HFF-Myc (cell line): Measurements from ENCODE around the gene LUC7L.
"Not testable (repeated sequence)": the region's sequence is repeated elsewhere in the genome, so short reads cannot be mapped to it uniquely, and the experiment has no call there.

Experiments
- DNase-seq: peaks from one replicate; pipeline ENCODE4 v3.0.0-alpha.2; 2011; ENCODE audit warnings: low read depth; ENCODE audit errors: extremely low read depth
- H3K4me3 ChIP-seq: replicated peaks from 2 replicates; pipeline ENCODE4 v1.5.1; 2011; ENCODE audit warnings: low read depth, mild to moderate bottlenecking, control low read depth, low read length
- TF ChIP-seq, protein P1 (sequence below): IDR thresholded peaks from 2 replicates; pipeline ENCODE4 v1.5.1; 2012; ENCODE audit warnings: mild to moderate bottlenecking, low read depth, low read length, control low read depth; ENCODE audit errors: missing control alignments

Gene LUC7L

DNA sequence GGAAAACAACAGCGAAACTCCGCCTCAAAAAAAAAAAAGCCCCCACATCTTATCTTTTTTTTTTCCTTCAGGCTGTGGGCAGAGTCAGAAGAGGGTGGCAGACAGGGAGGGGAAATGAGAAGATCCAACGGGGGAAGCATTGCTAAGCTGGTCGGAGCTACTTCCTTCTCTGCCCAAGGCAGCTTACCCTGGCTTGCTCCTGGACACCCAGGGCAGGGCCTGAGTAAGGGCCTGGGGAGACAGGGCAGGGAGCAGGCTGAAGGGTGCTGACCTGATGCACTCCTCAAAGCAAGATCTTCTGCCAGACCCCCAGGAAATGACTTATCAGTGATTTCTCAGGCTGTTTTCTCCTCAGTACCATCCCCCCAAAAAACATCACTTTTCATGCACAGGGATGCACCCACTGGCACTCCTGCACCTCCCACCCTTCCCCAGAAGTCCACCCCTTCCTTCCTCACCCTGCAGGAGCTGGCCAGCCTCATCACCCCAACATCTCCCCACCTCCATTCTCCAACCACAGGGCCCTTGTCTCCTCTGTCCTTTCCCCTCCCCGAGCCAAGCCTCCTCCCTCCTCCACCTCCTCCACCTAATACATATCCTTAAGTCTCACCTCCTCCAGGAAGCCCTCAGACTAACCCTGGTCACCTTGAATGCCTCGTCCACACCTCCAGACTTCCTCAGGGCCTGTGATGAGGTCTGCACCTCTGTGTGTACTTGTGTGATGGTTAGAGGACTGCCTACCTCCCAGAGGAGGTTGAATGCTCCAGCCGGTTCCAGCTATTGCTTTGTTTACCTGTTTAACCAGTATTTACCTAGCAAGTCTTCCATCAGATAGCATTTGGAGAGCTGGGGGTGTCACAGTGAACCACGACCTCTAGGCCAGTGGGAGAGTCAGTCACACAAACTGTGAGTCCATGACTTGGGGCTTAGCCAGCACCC is 54.0 kb downstream of the LUC7L start:
- no peak overlapping the region for H3K4me3 ChIP-seq
- TF ChIP-seq, protein P1, sequence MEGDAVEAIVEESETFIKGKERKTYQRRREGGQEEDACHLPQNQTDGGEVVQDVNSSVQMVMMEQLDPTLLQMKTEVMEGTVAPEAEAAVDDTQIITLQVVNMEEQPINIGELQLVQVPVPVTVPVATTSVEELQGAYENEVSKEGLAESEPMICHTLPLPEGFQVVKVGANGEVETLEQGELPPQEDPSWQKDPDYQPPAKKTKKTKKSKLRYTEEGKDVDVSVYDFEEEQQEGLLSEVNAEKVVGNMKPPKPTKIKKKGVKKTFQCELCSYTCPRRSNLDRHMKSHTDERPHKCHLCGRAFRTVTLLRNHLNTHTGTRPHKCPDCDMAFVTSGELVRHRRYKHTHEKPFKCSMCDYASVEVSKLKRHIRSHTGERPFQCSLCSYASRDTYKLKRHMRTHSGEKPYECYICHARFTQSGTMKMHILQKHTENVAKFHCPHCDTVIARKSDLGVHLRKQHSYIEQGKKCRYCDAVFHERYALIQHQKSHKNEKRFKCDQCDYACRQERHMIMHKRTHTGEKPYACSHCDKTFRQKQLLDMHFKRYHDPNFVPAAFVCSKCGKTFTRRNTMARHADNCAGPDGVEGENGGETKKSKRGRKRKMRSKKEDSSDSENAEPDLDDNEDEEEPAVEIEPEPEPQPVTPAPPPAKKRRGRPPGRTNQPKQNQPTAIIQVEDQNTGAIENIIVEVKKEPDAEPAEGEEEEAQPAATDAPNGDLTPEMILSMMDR, result no peak
- DNase-seq, result no peak

DNA sequence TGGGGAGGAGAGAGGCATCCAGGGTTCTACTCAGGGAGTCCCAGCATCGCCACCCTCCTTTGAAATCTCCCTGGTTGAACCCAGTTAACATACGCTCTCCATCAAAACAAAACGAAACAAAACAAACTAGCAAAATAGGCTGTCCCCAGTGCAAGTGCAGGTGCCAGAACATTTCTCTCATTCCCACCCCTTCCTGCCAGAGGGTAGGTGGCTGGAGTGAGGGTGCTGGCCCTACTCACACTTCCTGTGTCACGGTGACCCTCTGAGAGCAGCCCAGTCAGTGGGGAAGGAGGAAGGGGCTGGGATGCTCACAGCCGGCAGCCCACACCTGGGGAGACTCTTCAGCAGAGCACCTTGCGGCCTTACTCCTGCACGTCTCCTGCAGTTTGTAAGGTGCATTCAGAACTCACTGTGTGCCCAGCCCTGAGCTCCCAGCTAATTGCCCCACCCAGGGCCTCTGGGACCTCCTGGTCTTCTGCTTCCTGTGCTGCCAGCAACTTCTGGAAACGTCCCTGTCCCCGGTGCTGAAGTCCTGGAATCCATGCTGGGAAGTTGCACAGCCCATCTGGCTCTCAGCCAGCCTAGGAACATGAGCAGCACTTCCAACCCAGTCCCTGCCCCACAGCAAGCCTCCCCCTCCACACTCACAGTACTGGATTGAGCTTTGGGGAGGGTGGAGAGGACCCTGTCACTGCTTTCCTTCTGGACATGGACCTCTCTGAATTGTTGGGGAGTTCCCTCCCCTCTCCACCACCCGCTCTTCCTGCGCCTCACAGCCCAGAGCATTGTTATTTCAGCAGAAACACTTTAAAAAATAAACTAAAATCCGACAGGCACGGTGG is 55.1 kb downstream of the LUC7L start:
- not testable (repeated sequence) for DNase-seq, H3K4me3 ChIP-seq

DNA sequence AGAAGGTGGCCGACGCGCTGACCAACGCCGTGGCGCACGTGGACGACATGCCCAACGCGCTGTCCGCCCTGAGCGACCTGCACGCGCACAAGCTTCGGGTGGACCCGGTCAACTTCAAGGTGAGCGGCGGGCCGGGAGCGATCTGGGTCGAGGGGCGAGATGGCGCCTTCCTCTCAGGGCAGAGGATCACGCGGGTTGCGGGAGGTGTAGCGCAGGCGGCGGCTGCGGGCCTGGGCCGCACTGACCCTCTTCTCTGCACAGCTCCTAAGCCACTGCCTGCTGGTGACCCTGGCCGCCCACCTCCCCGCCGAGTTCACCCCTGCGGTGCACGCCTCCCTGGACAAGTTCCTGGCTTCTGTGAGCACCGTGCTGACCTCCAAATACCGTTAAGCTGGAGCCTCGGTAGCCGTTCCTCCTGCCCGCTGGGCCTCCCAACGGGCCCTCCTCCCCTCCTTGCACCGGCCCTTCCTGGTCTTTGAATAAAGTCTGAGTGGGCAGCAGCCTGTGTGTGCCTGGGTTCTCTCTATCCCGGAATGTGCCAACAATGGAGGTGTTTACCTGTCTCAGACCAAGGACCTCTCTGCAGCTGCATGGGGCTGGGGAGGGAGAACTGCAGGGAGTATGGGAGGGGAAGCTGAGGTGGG is 55.9 kb downstream of the LUC7L start:
- DNase-seq, H3K4me3 ChIP-seq: not testable (repeated sequence)

GRCh38 chr16:172374-172941 is 56.8 kb downstream of the LUC7L start, which contains the start of gene HBA2:
TSS of gene HBA2 (plus strand) at chr16:172876. CDS start at chr16:172913, 37 bp downstream.
- not testable (repeated sequence) for DNase-seq, H3K4me3 ChIP-seq

- TF ChIP-seq, protein P1, result no peak
These were observed 58.5 kb downstream of the LUC7L start for GRCh38 chr16:170788-171187.

DNA sequence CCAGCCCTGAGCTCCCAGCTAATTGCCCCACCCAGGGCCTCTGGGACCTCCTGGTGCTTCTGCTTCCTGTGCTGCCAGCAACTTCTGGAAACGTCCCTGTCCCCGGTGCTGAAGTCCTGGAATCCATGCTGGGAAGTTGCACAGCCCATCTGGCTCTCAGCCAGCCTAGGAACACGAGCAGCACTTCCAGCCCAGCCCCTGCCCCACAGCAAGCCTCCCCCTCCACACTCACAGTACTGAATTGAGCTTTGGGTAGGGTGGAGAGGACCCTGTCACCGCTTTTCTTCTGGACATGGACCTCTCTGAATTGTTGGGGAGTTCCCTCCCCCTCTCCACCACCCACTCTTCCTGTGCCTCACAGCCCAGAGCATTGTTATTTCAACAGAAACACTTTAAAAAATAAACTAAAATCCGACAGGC is 59.2 kb downstream of the LUC7L start:
- not testable (repeated sequence) for H3K4me3 ChIP-seq, DNase-seq

More at GRCh38 chr16:170788-171187, 58.5 kb downstream of the LUC7L start:
- no peak overlapping the region for H3K4me3 ChIP-seq
- no peak for DNase-seq

GRCh38 chr16:169014-169413 is 60.2 kb downstream of the LUC7L start:
- TF ChIP-seq, protein P1, result no peak
- H3K4me3 ChIP-seq, result no peak overlapping the region
- DNase-seq, result no peak

- no peak for DNase-seq
- TF ChIP-seq, protein P1, result no peak
- H3K4me3 ChIP-seq, result no peak overlapping the region
These were observed 60.8 kb downstream of the LUC7L start for GRCh38 chr16:168424-168823.
